Lower lobe of right lung (tissue), 2 donors: ENCODE data around the gene NRP2. TPM values are rescaled to one million over a fixed set of nuclear protein-coding genes. Genes with fewer than 3 reads are reported as not detected.
A peak's percentile ranks its signal among the peaks of the same experiment; 100 is the strongest.

Source experiments
- ATAC-seq, 2 donors: fragments of 200-7000 bp; cut with Tn5 transposase; one replicate each; pipeline ENCODE4 v1.9.1; 2020 to 2022; ENCODE audit warnings: mild to moderate bottlenecking in 2 of 2, moderate library complexity in 2 of 2
- DNase-seq: peaks from one replicate; pipeline ENCODE4 v3.0.0-alpha.2; 2020
- H3K27ac ChIP-seq: fragments of 200-600 bp; one replicate; pipeline ENCODE4 v1.8.0; 2022
- H3K27me3 ChIP-seq: fragments of 200-600 bp; one replicate; pipeline ENCODE4 v1.8.0; 2022; ENCODE audit warnings: low read depth
- H3K36me3 ChIP-seq: fragments of 200-600 bp; one replicate; pipeline ENCODE4 v1.8.0; 2022; ENCODE audit warnings: mild to moderate bottlenecking
- H3K4me1 ChIP-seq: fragments of 200-600 bp; one replicate; pipeline ENCODE4 v1.8.0; 2022
- H3K4me3 ChIP-seq: fragments of 200-600 bp; one replicate; pipeline ENCODE4 v1.8.0; 2022; ENCODE audit warnings: mild to moderate bottlenecking
- H3K9me3 ChIP-seq: fragments of 200-600 bp; one replicate; pipeline ENCODE4 v1.8.0; 2022
- CTCF ChIP-seq: fragments of 200-600 bp; IDR thresholded peaks from one replicate; pipeline ENCODE4 v1.8.0; 2022; ENCODE audit warnings: antibody characterized with exemption, mild to moderate bottlenecking
- intact Hi-C: fragments of 100-400 bp; cut with DNase I; formaldehyde crosslinking; loops from one replicate; pipeline ENCODE4 v1.11.0; 2022
- total RNA-seq: library from RNA; stranded (reverse); fragmentation: NEBNext Ultra II Directional; extraction: Animal tissue kit (Norgen Biotek cat#: 25700); gene quantifications from one replicate; pipeline ENCODE4 v1.2.1, GENCODE V29; 2021
- donor health status: DM: no; HTN: yes; CAD: no; lungs with severe emphysema.

The NRP2 gene
- total RNA-seq, 1 donor from 2014 or later = 67.5 TPM

GRCh38 chr2:205714789-205715720 lies 32.8 kb downstream of the NRP2 start:
- peak overlapping the region; percentile 43 for H3K27ac ChIP-seq
- ATAC-seq = peak in 1 of 2 donors; percentile 11

GRCh38 chr2:205715831-205716525 lies 33.7 kb downstream of the NRP2 start:
- H3K27ac ChIP-seq = no peak overlapping the region
- DNase-seq (no peak), ATAC-seq (no peak)
- H3K36me3 ChIP-seq = peaks cover 9% of the 10 kb centered on the region
- H3K4me1 ChIP-seq = peaks cover 47% of the 10 kb centered on the region
- intact Hi-C loops = no loop called here
- TF ChIP-seq CTCF = no peak
- no peaks in the 10 kb centered on the region for H3K27me3 ChIP-seq
- H3K9me3 ChIP-seq = no peaks in the 10 kb centered on the region
- no peak overlapping the region for H3K4me3 ChIP-seq

More at GRCh38 chr2:205714789-205715720, 32.8 kb downstream of the NRP2 start:
- intact Hi-C loops = no loop called here
- no peaks in the 10 kb centered on the region for H3K9me3 ChIP-seq
- peaks cover 43% of the 10 kb centered on the region for H3K4me1 ChIP-seq
- H3K36me3 ChIP-seq = peaks cover 9% of the 10 kb centered on the region
- H3K4me3 ChIP-seq = no peak overlapping the region
- no peak for DNase-seq
- H3K27me3 ChIP-seq = no peaks in the 10 kb centered on the region
- no peak for TF ChIP-seq CTCF

- no peak overlapping the region for H3K27ac ChIP-seq
- no peak for ATAC-seq
- peaks cover 9% of the 10 kb centered on the region for H3K36me3 ChIP-seq
- H3K4me1 ChIP-seq = peaks cover 53% of the 10 kb centered on the region
- intact Hi-C loops = no loop called here
- no peaks in the 10 kb centered on the region for H3K9me3 ChIP-seq
- no peak for TF ChIP-seq CTCF
- H3K27me3 ChIP-seq = no peaks in the 10 kb centered on the region
- H3K4me3 ChIP-seq = no peak overlapping the region
- no peak for DNase-seq
Observed at GRCh38 chr2:205717175-205717846, 35.0 kb downstream of the NRP2 start.

GRCh38 chr2:205717999-205718398 lies 35.7 kb downstream of the NRP2 start:
- TF ChIP-seq CTCF = no peak
- Histone ChIP-seq H3K27ac (no peak overlapping the region), H3K36me3 (peaks cover 16% of the 10 kb centered on the region), H3K4me3 (no peak overlapping the region), H3K27me3 (no peaks in the 10 kb centered on the region), H3K9me3 (no peaks in the 10 kb centered on the region), H3K4me1 (peaks cover 46% of the 10 kb centered on the region)
- intact Hi-C loops = no loop called here
- ATAC-seq = no peak
- DNase-seq = no peak

GRCh38 chr2:205719847-205720246 lies 37.5 kb downstream of the NRP2 start:
- intact Hi-C loops = no loop called here
- Histone ChIP-seq H3K27me3 (no peaks in the 10 kb centered on the region), H3K4me1 (peaks cover 29% of the 10 kb centered on the region), H3K4me3 (no peak overlapping the region), H3K36me3 (peaks cover 34% of the 10 kb centered on the region), H3K27ac (no peak overlapping the region), H3K9me3 (no peaks in the 10 kb centered on the region)
- no peak for TF ChIP-seq CTCF
- ATAC-seq (no peak), DNase-seq (no peak)
